ENCODE measurements around the gene TCF7L2.

TCF7L2 gene

GRCh38 chr10:113000876-113001598 is 51.0 kb downstream of the TCF7L2 start:
- DNase-seq: no peak

GRCh38 chr10:113001599-113002448 is 51.8 kb downstream of the TCF7L2 start:
- no peak for DNase-seq

GRCh38 chr10:113002449-113002777 is 52.4 kb downstream of the TCF7L2 start:
- no peak for DNase-seq

DNA sequence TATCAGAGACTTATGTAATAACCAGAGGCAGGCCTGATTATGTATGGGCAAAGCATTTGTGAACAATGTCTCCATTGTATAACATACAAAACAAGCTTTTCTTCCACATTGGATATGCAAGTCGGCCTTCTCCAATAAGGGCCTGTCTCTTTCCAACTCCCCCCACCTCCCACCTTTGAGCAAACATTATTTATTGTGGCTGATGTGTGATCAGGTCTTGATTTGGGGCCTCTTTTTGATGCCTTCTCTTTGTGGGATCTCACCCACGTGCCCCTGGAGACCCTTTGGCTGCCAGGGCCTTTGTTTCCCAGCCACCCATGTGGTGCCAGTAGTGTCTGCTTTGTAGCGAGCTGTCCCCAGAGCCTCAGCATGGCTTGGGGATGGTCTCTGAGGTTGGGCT is 53.0 kb downstream of the TCF7L2 start:
- peak; percentile 67 for DNase-seq

GRCh38 chr10:113004069-113004618 is 54.1 kb downstream of the TCF7L2 start:
- DNase-seq: no peak

DNA sequence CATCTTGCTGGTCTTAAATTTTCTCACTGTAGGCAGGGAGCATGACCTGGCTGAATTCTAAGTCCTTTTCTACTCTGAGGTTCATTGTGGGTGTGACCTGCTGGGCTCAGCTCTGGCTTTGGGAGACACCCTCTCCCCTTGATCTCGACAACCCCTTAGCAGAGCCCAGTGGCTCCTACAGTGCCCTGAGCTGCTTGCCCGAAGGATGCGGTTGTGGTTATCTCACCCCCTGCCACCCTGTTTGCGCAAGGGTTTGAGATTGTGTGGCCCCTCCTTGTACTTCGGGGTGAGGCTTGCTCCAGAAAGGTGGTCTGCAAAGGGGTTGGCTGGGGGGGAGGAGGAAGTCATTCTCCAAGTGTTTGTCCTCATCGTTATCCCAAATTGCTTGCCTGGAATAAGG is 55.3 kb downstream of the TCF7L2 start:
- no peak for DNase-seq

DNA sequence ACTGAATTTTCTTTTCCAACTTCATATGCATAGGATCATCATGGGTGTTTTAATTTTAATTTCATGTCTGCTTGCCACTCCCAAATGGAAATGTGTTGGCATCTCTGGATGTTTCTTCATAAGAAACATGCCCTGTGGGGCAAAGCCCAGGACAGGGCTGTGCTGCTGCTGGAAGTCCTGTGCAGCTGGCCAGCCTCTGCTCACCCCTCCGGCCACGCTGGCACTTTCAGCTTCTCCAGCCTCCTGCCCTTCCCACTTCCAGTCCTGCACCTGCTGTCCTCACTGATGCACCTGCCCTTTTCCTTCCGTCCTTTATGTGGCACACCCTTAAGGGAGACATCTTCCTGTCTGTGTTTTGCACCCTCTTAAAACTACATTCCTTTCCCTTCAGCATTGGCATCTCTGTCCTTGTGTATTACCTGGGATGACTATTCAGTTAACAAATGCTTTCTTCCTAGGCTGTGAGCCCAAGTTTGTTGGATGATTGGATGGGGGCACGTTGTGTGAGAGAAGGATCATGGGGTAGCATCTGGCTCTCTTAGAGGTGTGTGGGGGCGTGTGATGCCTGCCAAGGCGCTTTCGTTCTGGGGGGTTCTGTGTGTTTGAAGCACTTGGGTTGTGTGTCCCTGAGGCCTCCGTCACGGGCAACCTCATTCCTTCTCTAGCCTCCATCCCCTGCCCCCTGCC is 56.8 kb downstream of the TCF7L2 start:
- no peak for DNase-seq

GRCh38 chr10:113007343-113007771 is 57.3 kb downstream of the TCF7L2 start:
- no peak for DNase-seq

- DNase-seq: no peak
These were observed 57.8 kb downstream of the TCF7L2 start for GRCh38 chr10:113007821-113008220.

DNA sequence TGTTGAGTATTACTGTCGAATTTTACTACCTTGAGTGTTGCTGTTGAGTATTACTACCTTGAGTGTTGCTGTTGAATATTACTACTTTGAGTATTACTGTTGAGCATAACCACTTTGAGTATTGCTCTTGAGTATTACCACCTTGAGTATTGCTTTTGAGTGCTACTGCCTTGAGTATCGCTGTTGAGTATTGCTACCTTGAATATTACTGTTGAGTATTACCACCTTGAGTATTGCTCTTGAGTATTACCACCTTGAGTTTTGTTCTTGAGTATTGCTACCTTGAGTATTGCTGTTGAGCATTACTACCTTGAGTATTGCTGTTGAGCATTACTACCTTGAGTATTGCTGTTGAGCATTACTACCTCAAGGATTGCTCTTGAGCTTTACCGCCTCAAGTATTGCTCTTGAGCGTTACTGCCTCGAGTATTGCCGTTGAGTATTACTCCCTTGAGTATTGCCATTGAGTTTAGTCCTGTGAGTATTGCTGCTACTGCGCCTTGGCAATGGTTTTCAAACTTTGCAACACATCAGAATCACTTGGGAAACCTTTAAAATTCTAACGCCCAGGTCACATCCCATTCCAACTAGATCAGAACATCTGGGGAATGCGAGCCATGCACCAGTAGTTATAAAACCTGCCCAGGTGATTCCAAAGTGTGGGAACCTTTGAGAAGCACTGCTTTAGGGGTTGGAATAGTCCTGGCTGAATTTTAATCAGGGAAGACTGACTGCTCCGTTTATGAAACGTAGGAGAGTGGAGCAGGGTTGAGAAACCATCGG is 61.7 kb downstream of the TCF7L2 start:
- DNase-seq: no peak

- no peak for DNase-seq
These were observed 65.2 kb downstream of the TCF7L2 start for GRCh38 chr10:113015201-113015600.

DNA sequence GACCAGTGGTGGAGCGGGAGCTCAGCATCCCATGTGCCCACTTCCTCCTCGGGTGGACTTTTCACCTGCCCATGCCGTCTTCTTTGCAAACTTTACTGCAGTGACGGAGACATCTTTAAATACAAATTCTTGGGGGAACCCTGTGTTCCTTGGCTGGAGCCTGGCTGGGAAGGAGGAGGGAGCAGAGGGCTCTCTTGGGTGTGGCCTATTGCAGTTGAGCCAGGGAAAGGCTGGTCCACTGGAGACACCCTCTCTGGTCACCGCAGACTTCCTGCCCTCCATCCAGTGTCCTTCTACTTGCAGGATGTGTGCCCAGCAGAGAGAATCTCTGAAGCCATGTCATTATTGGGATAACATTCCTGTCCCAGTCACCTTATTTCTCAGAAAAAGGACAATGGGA is 67.3 kb downstream of the TCF7L2 start:
- no peak for DNase-seq

GRCh38 chr10:113018034-113018433 is 68.0 kb downstream of the TCF7L2 start:
- no peak for DNase-seq

GRCh38 chr10:113019096-113019495 is 69.0 kb downstream of the TCF7L2 start:
- DNase-seq: no peak

DNA sequence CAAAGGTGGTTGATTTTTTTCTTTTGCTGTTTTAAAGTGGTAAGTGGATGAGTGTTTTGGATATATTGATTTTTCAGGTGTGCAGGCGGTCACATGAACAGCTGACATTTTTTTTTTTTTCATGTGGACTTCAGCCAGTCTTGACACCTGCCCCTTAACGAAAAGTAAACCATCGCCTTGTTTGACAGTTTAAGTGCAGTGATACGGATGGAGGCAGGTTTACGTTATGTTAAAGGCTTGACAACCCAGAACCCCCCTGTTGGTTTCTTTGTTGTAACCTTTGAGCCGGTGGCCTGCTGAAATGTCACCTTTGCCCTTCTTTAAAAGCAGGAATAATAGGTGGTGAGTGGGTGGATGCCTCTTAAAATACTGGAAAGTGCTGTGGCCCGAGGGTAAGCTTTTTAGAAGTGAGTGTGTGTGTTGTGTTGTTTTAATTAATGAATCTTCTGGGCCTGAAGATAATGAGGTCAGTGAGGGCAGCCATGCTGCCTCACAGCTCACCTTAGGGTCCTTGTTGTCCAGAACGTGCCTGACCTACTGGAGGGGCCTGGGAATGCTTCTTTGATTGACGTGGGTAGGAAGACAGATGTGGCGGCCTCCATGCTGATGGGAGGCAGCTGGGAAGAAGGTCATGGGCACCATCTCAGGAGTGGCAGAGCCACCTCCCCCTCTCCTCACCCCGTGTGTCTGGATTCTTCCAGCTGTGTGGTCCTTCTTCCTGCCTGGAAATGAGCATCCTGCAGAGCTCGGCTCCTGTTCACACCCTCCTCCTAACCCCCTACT is 69.8 kb downstream of the TCF7L2 start:
- no peak for DNase-seq

- no peak for DNase-seq
These were observed 70.4 kb downstream of the TCF7L2 start for GRCh38 chr10:113020475-113020753.

DNA sequence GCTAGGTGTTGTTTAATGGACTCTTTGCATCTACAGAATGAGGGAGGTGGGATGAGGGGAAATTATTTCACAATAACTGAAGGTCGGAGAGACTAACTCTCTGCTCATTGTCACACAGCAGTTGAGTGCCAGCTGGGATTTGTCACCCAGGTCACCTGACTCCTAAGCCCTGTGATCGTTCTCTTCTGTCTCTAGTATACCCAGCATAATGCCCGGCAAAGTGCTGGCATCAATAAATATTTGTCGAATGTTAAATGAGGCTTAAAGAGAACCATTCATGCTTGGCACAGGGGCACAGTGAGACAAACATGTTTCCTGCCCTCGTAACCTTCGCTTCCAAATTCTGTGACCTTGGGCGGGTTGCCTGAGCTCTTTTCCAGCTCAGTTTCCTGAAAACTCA is 70.8 kb downstream of the TCF7L2 start:
- peak; percentile 16 for DNase-seq

DNA sequence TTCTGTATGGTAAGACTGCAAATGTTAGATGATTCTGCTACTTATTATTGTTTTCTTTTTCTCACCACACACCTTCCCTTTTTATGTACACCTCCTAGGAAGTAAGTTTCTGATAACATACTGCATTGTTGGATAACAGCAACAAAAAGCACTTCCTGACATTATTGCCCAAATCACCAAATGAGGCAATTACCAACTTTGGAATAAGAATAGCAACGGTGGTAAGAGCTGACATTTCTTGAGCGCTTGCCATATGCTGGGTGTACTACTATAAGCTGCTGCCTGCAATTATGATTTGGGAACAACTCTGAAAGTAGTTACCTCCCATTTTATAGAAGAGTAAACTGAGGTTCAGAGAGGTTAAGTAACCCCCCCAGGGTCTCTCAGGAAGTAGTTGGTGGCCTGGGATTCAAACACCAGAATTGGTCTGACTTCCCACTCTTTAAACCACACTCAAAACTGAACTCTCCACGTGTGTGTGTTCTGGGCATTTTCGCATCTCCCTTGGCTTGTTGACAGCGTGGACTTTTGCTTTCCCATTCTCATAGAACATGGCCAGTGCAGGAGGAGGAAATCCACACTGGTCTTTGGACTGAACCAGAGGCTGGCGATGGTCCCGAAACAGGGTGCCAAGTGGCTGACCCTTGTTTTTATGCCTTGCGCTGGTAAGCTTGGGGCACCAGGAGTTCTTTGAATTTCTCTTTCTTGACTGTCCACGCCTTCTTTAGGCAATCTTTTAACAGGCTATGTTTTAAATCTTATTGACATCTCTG is 71.4 kb downstream of the TCF7L2 start:
- DNase-seq: peak; percentile 61

GRCh38 chr10:113022265-113022664 is 72.2 kb downstream of the TCF7L2 start:
- DNase-seq: no peak

DNA sequence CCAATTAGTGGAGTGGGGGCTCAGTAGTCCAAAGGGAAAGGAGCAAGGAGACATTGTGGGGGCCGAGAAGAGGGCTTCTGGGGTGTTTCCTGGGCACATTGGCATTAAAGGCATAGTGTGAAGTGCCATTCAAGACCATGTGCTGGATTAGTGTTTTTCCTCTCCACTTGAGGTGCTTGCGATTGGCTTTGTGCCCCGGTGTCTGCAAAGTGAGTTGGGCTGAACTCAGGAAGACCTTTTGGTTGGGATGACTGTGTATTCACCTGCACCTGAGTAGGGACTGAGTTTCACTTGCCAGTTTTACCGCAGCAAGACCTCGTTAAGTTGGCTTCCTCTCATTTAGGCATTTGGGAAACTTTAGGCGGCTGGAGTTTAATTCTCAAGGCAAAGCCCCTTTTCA is 73.0 kb downstream of the TCF7L2 start:
- no peak for DNase-seq

DNA sequence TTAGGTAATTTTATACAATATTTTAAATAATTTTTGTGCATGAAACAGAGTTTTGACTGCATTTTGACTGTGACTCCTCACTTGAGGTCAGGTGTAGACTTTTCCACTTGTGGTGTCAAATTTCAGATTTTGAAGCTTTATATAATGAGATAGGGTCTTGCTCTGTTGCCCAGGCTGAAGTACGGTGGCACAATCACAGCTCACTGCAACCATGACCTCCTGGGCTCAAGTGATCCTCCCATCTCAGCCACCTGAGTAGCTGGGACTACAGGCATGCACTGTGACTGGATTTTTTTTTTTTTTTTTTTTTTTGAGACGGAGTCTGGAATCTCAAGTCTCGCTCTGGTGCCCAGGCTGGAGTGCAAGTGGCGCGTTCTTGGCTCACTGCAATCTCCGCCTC is 74.9 kb downstream of the TCF7L2 start:
- no peak for DNase-seq
